GM19023 (cell line): Measurements from ENCODE around the gene LRRFIP1.
"Not testable (repeated sequence)": the region's sequence is repeated elsewhere in the genome, so short reads cannot be mapped to it uniquely, and the experiment has no call there.

Source experiments
- ATAC-seq: cut with Tn5 transposase; IDR thresholded peaks from one replicate; pipeline ENCODE4 v1.9.1; 2021; ENCODE audit warnings: mild to moderate bottlenecking, moderate library complexity; ENCODE audit not compliant: unreplicated experiment

The LRRFIP1 gene

DNA sequence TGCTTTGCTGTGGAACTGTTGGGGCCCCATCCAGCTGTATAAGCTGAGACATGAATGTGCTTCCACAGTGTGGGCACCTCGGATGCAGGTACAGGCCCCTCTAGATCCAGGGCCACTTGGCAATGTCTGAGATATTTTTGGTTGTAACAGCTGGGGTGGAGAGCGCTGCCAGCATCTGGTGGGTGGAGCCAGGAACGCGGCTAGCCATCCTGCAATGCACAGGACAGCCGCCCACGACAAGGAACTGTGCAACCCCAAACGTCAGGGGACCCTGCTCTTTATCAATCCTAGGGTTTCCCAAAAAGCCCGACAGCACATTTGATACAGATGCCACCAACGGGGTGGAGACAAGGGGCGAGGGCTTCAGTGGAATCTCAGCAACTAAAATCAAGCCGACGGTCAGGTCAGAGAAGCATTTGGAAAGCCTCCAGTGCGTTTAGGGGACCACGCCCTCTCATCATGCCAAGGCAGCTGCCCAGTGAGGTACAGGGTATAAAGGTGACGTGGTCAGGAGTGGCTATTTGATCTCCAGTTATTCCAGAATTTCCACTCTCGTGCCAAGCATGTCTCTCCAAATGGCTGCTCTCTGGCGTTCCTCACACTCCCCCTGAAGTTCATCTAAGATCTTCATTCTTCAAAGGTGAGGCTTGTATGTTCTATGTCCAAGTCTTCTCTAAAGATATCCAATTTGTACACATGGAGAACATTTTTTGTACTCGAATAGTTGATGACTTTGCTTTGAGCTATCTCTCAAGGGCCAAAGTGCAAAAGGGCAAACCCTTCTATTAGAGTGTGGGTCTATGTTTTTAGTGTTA is 55.7 kb downstream of the LRRFIP1 start:
- no peak for ATAC-seq

DNA sequence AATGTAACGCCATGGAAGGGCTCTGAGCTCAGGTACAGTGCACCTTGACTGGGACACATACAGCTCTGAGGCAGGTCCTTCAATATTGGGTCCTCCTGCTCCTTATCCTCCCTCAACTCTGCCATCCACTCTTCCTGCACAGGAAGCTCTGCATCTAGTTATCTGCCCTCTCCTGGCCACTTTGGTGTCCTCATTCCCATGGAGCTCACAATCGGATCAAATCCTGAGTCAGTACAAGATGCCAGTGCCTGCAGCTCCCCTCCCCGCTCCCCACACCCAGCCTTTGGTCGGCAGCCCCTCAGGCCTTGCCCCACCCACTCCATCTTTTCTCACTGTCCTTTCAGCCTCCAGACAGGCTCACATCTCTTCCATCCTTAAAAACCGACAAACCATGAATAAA is 58.0 kb downstream of the LRRFIP1 start:
- no peak for ATAC-seq

DNA sequence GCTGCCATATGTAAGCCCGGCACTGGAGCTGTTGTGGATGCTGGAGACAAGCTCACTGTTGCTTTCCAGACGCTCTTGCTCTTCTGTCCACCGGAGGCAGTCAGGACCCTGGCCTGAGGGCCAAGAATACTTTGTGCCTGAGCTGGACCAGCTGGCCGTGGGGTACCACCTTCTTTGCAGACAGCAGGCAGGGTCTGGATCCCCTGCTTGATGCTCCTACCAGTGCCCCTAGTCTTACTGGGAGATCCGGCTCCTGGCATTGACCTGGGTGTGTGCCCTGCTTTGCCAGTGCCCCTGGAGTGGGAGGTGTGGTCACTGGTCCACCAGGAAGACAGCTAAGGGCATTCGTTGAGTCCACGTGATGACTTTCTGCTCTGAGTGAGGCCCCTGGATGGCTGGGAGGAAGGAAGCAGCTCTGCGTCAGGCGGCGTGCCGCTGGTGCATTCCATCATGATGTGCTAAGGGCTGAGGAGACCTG is 59.3 kb downstream of the LRRFIP1 start:
- no peak for ATAC-seq

DNA sequence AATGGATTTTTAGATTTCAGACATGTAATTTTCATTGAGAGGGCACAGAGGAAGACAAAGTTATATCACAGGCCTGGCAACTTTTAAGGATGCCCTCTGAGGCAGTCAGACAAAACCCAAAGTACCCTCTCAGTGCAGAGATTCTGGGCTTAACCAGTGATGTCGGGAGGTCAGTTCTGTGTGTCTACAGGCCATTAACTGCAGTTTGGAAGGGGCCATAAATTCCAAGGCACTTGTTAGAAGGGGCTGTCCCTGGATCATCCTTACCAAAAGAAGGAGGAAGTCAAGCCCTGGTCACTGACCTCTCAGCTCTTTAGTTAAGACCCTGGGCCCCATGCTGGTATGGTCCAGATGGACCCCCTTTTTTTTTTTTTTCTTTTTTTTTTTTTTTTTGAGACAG is 60.7 kb downstream of the LRRFIP1 start:
- no peak for ATAC-seq

DNA sequence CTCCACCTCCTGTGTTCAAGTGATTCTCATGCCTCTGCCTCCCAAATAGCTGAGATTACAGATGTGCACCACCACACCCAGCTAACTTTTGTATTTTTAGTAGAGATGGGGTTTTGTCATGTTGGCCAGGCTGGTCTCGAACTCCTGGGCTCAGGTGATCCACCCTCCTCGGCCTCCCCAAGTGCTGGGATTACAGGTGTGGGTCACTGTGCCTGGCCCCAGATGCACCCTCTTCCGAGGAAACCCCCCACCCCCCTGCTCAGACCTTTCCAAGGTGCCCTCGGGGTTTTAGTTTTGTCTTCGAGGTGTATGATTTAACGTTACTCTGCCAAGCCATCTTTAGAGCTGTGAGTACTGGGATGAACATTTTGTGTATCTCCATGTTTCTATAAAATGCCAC is 61.2 kb downstream of the LRRFIP1 start:
- not testable (repeated sequence) for ATAC-seq

DNA sequence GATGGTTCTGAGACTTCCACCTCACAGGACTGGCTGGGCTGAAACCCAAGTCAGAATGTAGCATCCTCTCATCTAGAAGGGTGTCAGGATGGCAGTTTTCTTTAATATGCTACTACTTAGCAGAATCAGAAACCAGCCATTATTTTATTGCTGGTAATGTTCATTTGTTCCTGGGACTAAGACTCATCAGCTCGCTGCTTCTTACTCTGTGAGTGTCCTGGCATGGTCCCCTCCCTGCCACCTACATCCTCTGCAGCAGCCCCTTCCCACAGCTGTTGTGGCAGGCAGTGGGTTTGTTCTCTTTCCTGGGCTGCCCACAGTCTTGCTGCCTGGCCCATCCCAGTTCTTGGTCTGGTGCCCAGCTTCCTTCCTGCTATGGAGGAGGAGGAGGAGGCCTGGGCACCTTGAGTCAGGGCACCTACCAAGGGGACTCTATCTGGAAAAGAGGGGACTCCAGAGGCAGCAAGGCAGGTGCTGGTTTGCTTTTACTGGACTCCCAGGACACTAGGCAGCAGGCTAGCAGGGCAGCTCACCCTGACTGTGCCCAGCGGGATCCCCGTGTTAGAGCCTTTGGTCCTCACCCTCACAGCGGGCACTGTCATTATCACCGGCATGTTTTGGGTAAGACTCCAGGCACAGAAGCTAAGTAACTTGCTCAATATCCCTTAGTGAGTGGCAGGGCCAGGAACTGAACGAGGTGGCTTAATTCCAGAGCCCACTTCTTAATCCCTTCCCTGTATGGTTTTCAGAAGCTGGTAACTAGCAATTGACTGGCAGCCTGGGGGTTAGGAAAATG is 62.1 kb downstream of the LRRFIP1 start:
- no peak for ATAC-seq

DNA sequence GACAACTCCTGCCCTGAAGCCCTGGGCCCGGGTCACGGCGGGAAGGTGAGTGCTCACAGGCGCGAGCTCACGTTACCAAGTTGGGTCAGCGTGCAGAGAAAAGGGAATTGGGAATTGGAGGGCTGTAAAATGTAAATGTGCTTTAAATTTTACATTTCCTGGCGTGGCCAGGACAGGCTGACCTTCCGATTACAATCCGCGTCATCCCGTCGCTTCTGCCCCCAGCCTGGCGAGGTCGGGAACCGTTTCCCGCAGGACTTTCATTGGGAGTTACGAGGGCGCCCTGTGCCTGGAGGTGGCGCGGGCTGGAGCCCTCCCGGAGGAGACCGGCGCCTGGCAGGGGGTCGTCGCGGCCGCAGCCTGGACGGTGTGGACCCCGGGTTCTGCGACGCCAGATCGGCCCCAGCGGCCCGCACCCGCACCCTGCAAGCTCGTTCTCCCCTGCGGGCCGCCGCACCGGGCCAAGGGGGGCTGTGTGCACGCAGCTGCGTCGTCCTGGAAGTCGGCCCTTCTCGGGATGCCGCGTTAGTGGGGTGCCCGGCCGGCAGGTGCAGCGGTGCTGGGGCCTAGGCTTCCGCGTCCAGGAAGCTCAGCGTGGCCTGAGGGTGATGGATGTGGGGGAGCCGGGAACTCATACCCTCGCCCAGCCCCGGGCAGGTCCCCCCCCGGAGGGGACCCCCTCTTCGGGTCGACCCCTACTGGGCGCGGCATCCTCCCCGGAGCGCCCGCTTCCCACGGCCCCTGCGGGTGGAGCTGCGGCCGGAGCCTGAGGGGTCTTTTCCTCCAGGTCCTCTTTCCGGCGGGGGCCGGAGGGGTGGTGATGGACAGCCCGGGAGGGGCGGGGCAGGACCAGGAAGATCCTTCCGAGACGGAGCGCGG is 63.9 kb downstream of the LRRFIP1 start:
- peak; percentile 47 for ATAC-seq

DNA sequence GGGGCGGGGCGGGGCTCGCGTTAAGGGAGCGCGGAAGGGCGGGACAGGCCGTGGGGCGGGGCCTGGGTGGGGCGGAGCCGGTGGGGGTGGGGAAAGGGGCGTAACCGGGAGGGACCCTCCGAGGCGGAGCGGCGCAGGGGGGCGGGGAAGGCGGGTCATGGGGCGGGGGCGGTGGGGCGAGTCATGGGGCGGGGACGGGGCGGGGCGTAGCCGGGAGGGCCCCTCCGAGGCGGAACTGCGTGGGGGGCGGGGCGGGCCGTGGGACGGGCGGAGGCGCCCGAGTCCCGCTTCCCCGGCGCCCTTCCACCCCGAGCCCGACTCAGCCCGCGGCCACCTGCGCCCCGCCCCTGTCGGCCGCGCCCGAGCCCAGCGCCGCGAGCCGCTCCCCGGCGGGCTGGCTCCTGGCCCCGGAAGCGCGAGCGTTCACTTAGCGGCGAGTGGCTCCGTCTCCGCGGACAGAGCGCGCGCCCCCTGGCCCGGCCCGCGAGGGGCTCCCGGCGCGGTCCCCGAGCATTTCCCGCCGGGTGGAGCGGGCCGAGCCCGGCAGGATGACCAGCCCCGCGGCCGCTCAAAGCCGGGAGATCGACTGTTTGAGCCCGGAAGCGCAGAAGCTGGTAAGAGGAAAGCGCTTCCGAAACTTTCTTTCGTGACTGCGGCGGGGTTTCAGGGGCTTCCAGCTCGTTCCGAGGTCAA is 64.7 kb downstream of the LRRFIP1 start:
- ATAC-seq, result peak; percentile 48

DNA sequence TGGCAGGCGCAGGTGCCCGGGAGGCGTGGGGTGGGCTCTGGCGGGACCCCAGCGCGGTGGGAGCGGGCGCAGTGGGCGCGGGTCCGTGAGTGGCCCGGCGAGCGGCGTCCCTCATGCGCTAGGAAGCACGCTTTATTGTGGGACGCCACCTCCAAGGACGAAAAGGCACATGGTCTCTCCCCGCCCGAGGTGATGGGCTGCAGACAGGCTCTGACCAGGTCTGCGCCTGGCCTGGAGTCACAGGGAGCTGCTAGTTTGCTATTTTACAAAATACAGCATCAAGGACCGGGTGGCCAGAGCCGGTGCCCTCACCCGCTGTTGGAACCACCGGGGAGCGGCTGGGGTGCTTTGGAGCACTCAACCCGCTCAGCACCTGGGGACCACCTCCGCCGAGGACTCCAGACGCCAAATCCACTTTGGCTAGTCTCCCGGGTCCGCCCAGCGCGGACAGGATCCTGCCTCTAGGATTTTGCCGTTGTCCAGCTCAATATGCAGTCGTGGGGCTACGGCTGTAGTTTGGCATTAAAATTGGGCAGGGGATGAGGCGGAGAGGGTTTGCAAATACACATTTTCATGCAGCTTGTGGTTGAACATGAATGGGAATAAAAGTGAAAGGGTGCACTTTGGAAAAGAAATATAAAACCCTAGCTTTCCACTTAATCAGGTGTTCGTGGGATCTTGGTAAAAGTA is 65.4 kb downstream of the LRRFIP1 start:
- ATAC-seq, result peak; percentile 6

DNA sequence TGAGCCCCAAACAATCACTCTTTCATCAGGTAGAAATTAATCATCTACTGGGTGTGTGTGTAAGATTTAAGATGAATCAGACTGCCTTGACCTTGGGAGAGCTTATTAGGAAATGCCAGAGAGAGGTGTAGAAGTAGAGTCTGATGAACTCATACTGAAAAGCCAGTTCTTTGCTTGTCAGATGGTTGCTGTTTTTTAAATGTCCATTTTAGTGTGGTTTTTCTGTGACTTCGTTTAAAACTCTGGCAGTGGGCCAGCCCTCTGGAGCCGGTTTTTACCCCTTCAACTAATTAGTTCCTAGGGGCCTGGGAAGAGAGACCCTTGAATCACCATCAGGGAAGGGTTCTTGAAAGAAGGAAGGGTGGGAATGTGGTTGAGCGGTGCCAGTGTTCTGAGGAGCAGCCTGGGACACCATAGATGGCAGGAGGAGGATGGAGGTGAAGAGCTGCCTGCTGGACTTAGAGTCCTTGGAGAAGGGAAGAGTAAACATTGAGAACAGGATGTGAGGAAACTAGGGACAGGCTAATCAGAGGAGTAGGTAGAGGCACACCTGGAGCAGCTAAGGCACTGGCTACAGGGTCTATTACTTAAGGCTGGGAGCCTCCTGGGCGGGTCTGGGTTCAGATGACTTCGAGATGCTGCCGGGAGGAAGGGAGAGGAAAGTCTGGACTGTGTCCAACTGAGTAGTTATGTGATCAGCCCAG is 66.1 kb downstream of the LRRFIP1 start:
- ATAC-seq, result no peak

DNA sequence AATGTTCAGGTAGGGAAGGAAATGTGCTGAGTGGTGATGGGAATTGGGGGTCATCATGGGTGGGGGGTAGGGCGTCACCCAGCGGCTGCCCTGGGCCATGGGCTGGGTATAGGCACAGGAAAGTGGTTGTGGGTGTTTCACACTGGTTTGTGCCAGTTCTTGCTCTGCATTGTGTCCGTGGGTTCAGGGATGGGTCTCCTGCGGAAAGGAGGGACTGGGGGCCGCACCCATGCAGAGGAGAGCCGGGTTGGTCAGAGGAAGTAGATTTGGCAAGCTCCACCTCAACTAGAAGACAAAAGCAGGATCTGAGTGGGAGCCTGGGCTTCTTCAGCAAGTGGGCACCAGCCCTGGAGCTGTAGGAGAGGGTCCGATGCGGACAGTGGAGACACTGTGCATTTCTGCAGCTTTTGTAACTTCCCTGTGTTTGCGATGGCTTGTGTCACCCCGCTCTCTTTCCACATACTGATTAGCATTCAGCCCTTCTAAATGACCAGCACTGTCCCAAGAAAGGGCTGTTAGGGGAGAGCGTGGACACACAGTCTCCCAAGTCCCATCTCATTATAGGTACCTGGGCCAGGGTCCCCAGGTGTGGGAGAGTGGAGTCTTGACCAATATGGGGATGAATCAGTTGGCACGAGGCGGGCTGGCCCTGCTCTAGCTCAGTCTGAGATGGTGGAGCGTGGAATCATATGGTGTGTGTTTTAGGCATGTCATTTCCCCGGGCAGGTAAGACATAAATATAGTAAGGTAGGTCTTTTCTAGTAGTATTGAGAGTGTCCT is 67.2 kb downstream of the LRRFIP1 start:
- ATAC-seq, result no peak

DNA sequence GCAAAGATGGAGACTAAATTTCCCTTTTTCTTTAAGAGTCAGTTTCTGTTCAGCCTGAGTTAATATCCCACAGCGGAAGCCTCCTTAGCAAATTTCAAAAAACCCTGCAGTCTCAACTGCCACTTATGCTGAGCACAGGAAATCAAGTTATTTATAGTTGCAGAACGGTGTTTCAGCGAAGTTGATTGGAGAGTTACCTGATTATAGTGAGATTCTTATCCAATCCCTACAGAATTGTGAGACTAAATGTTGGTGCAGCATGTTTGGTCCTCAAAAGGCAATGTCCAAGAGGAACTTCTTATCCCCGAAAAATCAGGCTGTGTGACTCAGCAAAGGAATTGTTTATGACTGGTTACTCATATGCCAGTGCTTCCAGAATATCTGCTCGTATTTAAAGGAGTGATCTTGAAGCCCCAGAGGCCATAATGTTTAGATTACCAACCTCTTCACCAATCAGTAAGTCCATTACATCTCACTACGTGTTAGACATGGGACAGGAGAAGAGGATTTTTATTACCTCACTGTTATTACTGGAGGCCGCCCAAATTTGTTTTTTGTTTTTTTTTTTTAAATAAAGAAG is 67.9 kb downstream of the LRRFIP1 start:
- no peak for ATAC-seq

DNA sequence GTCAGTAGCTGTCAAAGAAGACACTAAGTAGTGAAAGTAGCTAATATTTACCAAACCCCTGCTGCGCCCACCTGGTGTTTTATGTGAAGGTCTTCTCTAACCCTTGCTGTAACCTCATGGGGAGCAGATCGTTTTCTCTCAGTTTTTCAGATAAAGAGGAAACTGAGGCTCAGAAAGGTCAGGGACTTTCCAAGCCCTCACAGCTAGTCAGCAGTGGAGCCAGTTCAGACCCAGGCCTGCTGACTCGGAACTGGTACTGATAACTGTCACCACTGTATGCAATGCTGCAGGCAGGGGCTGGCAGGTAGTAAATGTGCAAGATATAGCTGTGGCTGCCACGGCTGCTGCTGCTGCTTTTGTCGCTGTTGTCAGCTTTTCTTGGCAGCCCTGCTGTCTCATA is 69.1 kb downstream of the LRRFIP1 start:
- peak; percentile 33 for ATAC-seq

DNA sequence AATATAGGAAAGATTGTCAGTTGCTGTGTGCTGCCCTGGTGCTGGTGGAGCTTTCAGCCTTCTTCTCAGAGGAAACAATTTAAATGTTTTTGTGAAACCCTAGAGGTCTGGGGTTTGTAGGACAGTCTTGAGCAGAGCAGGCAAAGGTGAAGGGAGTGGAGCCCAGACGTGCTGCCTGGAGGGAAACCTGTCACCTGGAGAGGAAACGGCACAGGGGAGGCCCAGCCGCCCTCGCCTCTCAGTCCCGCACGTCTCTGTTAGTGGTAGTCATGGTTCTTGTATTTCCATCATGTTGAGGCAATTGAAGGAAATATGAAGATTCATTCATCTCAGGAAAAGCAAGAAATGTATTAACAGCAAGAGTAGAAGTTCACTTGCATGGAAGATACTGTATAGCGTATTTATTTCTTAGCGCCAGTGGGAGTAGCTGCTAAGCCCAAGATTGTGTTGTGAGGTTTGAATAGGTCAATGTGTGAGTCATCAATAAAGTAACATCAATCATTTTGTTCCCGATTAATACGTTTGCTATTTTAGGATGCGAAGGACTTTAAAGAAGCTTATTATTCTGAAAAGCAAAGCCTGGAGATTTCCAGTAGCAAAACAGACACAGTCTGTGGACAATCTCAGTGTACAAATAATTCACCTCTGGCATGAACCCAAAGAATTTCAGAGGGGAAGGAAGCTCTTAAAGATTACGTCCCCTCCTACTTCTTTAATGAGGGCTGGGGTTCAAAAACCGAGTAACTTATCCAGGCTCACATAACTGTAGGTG is 70.4 kb downstream of the LRRFIP1 start:
- ATAC-seq, result no peak

DNA sequence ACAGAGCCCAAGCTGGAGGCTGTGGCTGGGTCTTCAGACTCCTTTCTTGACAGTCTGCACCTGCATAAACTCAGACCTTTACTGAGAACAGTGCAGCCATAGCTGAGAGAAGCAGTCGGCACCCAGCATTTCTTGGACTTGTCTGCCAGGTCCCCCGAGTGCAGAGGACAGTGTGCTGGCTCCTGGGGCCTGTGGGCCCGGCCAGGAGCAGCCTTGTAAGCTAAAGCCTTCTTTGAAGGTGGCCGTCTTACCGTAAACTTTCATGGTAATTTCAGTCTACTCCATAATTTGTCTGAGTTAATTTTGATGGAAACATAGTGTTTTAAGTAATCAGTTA is 70.9 kb downstream of the LRRFIP1 start:
- ATAC-seq, result no peak

DNA sequence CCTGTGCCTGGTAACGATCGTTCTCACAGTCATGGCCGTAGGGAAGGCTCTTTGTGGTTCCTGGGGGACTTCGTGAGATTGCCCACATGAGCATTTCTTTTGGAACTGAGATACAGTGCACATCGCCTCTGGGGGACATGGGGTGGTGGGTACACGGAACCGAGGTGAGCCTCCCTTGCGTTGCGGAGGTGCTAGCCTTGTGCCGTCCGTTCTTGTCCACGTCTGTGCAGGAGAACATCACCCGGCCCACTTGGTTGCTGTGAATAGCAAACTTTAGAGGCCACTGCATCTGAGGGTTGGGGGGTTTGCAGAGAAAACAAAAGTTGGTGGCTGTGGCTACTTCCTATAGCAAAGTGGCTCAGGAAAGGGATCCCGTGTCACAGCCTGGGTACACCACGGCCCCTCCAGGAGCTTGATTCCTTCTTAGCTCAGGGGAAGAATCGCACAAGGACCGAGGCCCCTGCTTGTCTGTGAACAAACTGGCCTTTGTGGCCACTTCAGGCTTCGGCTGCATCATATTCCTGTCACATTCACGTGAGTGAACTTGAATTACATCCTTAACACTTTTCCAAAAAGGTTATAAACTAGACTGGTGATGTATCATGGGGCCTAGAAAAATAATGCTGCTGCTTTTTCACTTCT is 72.6 kb downstream of the LRRFIP1 start:
- no peak for ATAC-seq

DNA sequence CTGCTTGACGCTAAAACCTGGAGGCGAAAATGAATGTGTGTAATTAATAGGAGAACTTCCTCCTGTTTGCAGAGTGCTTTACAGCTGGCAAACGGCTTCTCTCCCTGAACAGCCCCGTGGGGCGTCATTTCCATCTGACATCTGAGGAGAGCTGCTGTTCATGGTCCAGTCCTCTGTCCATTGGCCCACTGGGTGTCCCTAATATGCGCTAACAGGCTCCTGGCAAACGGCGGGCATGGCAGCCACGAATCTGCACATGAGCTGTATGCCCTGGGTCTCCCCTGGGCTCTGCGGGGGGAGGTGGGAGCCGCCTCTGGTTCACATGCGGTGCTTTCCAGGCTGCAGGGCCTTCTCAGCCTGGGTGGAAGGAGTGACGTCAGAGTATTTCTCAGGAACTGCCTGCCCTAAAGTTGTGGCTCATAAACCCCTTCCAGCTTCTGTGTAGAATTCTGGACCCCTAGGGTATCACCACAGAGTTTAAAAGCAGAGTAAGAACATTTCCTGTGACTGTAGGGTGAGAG is 73.2 kb downstream of the LRRFIP1 start:
- ATAC-seq, result peak; percentile 38
